Measurements from ENCODE around the gene ARFGAP3.
A peak's percentile ranks its signal among the peaks of the same experiment; 100 is the strongest.

Gene ARFGAP3

DNA sequence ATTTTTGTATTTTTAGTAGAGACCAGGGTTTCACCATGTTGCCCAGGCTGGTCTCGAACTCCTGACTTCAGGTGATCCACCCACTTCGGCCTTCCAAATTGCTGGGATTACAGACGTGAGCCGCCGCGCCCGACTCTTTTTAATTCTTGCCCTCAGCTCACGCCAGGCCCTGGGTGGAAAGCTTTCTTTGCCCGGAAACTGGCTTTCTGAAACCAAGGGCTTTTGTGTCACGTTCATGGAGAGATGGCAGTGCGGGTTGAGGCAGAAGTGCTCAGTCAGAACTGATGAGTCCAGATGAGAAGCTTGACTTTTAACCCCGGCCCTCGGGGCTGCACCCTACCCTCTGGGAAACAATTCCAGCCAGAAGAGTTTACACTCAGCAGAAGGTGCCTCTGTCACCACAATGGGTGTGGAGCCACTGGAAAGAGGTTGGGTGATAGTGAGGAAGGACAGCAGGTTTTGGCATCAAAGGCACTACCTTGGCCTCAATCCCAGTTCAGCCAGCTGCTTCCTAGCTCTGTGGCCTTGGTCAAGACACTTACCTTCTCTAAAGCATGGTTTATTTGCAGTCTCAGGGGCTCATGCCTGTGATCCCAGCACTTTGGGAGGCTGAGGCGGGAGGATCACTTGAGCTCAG is 890 bp upstream of the ARFGAP3 start:
- no peak for DNase-seq

DNA sequence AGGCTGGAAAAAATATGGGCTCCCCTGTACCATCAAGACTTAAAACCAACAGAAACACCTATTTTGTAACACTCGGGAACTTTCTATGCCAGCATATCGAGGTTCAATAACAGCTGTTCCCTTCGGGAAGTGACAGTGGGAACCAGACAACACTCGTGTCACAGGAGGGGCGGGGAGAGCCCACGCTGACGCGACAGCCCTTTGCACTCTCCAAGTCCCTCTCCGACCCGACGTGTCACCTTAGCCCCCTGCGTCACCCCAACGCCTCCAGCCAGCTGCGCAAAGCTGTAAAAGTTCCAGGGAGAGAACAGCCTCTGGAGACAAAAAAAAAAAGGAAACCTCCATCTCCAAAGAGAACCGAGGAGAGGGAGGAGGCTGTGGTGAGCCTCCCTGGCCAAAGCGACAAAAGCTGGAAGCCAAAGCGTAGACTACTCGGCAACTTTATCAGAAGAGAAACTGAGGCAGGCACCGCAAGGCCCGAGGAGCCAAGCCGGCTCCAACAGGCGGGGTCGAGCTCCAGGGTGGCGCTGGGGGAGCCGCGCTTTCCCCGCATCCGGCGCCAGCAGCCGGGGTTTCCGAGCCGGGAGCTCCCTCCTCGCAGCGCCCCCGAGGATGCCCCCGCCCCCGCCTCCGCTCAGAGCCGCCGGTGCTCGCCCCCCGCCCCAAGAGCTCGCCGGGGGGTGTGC is 751 bp downstream of the ARFGAP3 start:
- peak; percentile 60 for DNase-seq

DNA sequence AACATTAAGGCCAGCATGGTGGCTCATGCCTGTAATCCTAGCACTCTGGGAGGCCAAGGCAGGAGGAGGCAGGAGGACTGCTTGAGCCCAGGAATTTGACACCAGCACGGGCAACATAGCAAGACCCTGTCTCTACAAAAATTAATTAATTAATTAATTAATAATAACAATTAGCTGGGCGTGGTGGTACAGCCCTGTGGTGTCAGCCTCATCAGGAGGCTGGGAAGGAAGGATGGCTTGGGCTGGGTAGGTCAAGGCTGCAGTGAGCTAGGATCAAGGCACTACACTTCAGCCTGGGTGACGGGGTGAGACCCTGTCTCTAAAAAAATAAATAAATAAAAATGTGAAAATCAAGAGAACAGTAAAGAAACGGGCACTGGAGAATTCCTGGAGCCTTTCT is 1.4 kb downstream of the ARFGAP3 start:
- no peak for DNase-seq

DNA sequence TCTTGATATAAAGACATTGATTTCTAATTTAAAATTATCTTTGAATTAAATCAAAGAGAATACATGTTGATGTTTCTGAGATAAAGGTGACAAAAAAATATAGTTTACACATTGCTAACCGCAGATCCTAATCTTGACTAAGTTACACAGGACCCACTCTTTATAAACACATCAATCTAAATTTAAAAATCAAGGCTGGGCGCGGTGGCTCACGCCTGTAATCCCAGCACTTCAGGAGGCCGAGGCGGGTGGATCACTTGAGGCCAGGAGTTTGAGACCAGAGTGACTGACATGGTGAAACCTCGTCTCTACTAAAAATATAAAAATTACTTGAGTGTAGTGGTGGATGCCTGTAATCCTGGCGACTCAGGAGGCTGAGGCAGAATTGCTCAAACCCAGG is 1.9 kb downstream of the ARFGAP3 start:
- no peak for DNase-seq

DNA sequence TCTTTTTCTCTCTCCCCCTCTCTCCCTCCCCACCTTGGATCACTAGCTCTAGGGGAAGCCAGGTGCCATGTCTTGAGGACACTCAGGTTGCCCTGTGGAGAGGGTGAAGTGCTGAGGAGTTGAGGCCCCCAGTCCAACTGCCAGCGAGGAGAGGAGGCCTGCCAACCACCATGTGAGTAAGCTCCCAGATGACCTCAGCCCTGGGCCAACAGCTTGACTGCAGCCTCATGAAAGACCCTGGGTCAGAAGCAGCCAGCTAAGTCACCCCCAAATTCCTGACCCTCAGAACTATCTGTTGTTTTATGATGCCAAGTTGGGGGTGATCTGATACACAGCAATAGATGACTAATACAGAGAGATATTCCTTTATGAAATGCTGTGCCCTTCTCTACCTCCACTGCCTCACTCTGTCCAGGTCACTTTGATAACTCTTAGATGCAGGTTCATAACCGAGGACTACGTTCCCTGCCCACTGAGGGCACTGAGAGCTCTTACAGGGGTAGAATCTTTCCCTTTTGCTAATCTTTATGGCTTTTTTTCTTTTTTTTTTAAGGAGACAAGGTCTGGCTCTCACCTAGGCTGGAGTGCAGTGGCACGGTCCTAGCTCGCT is 8.0 kb downstream of the ARFGAP3 start:
- DNase-seq: no peak

DNA sequence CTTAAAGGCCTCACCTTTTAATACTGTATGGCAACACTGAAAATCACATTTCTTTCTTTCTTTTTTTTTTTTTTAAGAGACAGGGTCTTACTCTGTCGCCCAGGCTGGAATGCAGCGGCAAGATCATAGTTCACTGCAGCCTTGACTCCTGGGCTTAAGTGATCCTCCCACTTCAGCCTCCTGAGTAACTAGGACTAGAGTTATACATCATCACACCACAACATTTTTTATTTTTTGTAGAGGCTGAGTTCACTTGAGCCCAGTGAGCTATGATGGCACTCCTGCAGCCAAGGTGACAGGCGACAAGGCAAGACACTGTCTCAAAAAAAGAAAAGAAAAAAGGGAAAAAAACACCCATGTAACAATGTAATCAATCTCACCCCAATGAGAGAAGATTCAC is 10.0 kb downstream of the ARFGAP3 start:
- no peak for DNase-seq

DNA sequence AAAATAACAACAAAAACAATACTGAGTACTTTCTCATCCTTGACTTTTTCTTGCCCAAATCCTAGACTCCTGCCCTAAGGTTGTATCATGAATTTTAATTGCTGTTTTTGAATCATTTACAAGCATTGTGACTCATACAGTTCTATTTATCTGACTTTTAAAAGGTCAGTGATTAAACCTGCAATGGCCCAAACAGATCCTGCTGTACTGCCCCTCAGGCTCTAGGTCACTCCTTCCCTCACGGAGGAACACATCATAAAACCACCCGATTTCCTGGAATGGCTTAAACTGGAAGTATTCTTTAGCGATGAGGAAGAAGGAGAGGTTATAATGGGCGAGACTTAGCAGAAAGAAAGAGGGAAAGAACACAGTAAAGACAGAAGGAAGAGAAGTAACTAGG is 12.3 kb downstream of the ARFGAP3 start:
- no peak for DNase-seq

DNA sequence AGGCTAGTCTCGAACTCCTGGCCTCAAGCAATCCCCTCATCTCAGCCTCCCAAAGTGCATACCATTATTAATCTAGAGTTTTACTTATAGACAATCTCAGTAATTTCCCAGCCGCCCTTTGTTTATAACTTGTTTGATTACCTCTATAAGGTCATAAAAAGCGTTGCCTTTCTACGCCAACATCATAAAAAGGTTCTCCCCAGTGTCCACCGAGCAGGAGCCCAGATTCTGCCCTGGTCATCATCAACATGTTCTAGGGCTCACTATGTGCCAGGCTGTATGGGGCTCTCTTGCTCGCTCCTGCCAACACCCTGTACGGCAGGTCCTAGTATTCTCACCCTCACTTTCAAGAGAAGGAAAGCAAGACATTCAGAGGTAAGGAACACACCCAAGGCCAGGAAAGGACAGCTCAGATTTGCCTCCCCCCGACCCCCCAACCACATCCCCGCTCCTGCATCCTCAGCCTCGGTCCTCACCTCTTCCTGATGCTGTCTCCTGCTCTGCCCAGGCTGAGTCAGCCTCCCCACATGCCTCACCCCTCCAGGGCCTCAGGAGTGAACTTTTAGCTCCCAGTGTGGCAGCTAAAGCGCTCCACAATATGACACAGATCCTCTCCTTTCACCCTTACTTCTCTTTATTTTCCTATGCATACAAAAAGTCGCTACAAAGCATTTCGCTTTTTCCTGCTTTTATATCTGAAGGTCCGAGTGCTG is 14.3 kb downstream of the ARFGAP3 start:
- DNase-seq: no peak

DNA sequence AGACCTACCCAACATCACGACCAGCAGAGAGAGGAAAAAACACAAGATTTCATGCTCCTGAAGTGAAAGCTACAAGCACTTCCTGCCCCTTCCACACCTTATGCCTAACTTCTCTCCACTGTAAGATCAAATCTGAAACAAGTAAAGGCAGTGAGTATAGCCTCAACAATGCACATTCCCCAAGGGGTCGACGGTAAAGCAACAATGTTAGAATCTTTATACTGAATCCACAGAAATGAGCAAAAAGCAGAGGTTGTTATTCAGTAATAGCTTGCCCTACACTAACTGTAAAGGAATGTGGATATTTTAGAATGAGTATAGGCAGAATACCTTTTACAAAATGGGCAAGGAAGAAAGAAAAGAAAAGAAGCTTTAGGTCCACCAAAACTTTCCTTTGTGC is 15.6 kb downstream of the ARFGAP3 start:
- no peak for DNase-seq

DNA sequence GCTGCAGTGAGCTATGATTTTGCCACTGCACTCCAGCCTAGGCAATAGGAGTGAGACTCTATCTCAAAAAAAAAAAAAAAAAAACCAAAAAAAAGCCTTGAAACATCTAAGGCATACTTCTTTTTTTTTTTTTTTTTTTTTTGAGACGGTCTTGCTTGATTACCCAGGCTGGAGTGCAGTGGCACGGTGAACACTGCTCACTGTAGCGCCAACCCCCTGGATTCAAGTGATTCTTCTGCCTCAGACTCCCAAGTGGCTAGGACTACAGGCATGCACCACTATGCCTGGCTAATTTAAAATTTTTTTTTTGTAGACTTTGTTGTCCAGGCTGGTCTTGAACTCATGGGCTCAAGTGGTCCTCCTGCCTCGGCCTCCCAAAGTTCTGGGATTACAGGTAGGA is 19.5 kb downstream of the ARFGAP3 start:
- DNase-seq: no peak

DNA sequence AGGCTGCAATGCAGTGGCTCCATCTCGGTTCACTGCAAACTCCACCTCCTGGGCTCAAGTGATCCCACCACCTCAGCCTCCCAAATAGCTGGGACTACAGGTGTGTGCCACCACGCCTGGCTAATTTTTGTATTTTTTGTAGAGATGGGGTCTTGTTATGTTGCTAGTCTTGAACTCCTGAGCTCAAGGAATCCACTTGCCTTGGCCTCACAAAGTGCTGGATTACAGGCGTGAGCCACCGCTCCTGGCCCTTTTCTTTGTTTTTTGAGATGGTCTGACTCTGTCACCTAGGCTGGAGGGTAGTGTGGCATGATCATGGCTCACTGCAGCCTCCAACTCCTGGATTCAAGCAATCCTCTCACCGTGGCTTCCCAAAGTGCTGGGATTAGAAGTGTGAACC is 21.0 kb downstream of the ARFGAP3 start:
- DNase-seq: no peak

DNA sequence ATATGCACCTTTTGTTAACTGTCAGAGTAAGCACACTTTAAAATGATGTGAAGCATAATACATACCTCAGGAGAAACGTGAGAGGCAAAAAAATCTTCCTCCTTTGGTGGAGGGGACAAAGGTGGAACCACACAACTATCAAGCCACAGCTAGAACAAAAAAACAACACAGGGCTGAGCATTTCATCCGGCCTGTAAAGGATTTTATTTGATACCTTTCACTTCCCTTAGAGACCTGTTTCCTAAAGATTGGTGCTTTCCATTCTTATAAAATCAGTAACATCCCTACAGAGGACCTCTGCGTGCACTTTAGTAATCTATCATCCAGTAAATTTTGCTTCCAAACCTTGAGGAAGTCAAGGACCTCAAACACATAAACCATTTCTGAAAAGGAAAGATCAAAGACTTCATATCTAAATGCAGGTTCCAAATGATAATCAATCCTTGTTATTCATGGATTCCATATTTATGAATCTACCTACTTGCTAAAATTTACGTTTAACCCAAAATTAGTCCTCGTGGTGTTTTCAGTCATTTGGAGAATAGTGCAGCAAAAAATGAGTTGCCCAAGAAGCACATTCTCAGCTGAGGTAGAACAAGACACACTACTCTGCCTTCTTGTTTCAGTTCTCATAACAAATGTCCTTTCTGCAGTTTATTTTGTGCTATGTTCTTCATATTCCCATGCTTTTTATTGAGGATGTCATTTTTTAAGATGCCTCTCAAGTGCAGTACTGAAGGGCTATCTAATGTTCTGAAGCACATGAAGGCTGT is 22.7 kb downstream of the ARFGAP3 start:
- no peak for DNase-seq

DNA sequence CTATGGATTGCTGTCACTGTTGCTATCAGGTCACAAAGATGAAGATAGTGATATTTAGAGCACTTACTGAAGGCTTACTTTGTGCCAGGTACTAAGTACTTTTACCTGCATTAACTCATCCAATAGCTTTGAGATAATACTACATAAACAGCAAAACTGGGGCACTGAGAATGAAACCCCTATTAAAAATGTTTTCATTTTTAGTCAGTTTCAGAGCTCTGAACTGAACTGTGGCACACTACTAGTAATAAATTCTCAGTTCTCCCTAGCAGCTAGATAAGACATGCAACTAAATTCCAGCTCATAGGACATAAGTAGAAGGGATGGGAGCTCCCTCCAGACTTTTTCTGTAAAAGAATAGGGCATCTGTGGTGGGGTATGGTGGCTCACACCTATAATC is 24.0 kb downstream of the ARFGAP3 start:
- DNase-seq: no peak

DNA sequence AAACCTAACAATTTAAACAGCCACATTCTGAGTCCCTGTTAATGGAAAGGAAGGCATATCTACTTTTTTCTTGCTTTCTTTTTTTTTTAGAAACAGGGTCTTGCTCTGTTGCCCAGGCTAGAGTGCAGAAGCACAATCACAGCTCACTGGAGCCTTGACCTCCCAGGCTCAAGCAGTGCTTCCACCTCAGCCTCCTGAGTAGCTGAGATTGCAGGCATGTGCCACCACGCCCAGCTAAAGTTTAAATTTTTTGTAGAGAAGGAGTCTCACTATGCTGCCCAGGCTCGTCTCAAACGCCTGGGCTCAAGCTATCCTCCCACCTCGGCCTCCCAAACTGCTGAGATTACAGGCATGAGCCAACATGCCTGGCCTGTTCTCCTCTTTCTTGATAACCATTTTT is 25.4 kb downstream of the ARFGAP3 start:
- no peak for DNase-seq

DNA sequence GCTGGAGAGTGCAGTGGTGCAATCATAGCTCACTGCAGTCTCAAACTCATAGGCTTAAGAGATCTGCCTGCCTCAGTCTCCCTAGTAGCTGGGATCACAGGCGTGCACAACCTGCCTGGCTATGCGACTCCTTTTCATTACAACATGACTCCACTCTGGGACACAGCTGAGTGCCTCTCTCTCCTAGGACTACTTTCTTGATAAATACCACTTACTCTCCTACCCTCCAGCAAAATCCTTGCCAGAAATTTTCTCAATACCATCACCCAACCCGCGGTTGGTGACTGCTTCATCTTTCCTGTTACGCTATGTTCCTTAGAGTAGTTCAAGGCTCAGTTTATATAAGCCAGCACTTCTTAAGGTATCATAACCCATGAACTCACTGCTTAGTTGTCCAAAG is 26.9 kb downstream of the ARFGAP3 start:
- DNase-seq: no peak

DNA sequence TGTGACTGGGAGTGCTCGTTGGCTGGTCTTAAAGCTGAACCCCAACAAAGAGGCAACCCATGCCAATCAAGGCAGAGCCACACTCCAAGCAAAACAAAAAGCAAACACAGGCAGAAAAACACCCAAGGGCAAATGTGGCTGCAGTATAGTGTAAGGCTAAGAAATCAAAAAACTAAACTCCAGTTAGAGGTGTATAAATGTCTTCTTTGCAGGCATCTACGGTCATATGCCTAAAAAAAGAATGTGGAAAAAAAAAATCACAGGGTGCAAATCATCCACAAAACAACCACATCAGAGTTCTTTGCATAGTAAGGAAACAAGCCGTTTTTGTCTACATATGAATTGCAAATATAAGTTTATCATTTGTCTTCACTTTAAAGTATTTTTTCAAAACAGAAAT is 27.8 kb downstream of the ARFGAP3 start:
- no peak for DNase-seq

DNA sequence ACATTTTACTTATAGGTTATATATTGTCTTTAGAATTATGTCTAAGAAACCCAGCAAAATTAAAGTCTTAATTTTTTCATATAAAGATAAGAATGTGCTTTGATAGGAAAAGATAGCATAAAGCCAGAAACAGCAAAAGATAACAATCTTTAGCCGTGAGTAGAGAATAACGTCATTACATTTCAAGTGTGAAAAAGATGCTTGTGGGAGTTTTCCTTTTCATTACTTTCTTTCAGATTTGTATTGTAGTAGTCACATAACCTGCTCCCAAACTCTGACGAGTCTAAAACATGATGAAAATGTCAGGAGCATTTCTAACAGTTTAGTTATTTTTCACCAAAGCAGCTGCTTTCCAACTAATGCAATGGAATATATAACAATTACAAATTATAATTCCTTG is 31.3 kb downstream of the ARFGAP3 start:
- DNase-seq: no peak

DNA sequence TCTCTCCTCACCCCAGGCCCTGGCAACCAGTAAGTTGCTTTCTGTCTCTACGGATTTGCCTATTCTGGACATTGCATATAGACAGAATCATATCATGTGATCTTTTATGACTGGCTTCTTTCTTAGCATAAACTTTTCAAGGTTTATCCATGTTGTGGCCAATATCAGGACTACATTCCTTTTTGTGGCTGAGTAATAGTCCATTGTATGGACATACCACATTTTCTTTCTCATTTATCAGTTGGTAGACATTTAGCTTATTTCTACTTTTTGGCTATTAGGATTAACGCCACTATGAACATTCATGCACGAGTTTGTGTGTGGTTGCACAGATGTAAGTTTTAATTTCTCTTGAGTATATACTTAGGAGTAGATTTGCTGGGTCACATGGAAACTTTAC is 35.7 kb downstream of the ARFGAP3 start:
- DNase-seq: no peak

DNA sequence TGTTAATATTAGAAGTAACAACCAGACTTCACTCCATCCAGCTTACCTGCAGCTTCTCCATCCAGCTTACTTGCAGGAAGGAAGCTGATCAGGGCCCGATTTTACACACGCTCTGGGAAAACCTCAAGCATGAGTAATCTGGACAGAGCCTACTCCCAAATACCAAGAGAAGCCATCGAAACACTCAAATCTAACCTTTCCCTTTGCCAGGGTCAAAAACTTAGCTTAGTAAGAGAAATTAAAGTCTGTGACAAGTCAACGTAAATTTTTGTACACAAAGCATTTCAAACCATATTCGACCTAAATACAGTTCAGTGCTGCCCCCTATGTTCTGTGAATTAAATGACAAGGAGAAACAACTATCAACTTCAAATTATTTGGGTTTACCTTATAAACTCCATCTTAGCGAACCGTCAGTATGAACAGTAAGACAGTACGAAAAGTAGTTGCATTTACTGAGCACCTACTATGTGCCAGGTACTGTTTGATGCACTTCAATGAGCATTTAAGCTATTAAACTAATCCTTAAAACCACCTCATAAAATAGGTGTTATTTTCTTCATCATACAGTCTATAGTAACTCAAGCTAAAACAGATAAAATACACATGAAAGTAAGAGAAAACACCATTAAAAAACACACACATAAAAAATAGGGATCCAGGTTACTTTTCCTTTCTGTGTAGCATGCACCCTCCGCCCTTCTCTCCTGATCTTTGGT is 36.9 kb downstream of the ARFGAP3 start:
- peak; percentile 72 for DNase-seq

DNA sequence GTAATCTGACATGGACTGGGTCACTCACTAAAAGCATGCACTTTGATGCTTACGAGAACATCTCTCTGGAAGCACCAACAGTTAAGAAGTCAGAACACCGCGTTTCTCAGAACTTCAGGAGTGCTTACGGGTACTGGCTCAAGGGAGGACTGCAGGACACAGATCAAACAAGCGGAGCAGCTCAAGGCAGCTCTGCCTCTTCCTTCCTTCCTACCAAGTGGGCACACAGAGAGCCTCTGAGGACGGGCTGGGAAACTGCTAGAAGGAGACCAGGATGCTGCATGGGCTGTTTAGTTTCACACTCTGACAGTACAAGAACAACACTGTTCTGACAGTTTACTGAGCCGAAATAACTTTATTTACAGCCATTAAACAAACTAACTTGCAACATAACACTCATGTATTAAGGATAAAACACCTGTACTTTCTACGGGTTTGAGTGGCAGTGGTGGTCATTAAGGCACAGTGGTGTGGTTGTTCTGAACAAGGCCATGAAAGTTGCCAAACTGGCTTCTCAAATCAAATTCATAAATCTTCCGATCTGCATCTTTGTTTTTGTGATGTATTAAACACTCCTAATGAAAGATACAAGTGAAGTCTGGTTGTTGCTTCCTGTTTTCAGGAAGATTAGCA is 37.5 kb downstream of the ARFGAP3 start:
- DNase-seq: no peak

DNA sequence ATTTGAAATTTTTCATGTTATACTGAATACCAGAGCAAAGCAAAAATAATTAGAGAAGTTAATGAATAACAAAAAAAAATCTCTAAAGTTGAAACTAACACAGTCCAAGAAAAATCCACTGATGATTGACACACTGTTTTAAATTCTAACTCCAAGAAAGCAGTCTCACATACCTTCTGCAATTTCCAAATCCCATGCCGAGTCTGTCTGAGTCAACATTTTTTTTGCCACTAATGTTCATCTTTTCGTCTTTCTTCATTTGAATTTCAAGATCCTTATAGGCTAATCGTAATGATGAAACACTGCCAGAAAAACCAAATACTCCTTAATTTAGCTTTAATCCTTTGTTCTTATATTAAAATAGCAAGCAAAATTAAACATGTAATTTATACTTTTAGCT is 39.5 kb downstream of the ARFGAP3 start:
- DNase-seq: no peak

DNA sequence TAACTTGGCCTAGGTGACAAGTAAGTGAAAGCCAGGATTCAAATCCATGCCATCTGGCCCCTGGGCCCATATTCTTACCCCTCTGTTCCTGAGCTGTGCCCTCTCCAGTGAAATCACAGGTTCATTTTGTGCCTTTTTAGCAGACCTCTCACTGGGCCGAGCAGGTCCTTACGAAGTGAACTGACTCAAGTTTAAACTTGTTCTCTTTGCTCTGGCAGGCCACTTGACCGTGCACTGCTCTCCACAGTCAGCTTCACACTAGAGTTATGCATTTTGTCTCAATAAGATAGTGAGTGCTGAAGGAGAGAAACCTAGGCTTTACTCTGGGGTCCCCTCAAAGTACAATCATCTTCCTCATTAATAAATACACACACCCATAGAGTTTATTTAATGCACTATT is 40.7 kb downstream of the ARFGAP3 start:
- DNase-seq: no peak

All from hematopoietic multipotent progenitor cell treated with erythropoietin and hydrocortisone succinate and interleukin-3 and kit ligand, for 4 days (in vitro differentiated cells).